GM20000 (cell line): Measurements from ENCODE around the gene CMSS1.

Source experiments
- DNase-seq: peaks from one replicate; pipeline ENCODE4 v3.0.0; 2012; ENCODE audit warnings: low spot score
- TF ChIP-seq, protein P1 (sequence below): IDR thresholded peaks from 2 replicates; pipeline ENCODE4 v1.5.1; 2012; ENCODE audit warnings: mild to moderate bottlenecking, control low read depth; ENCODE audit errors: extremely low read depth, missing control alignments

The CMSS1 gene

GRCh38 chr3:99861216-99861615, 43.6 kb downstream of the CMSS1 start:
- DNase-seq, result no peak
- TF ChIP-seq, protein P1, sequence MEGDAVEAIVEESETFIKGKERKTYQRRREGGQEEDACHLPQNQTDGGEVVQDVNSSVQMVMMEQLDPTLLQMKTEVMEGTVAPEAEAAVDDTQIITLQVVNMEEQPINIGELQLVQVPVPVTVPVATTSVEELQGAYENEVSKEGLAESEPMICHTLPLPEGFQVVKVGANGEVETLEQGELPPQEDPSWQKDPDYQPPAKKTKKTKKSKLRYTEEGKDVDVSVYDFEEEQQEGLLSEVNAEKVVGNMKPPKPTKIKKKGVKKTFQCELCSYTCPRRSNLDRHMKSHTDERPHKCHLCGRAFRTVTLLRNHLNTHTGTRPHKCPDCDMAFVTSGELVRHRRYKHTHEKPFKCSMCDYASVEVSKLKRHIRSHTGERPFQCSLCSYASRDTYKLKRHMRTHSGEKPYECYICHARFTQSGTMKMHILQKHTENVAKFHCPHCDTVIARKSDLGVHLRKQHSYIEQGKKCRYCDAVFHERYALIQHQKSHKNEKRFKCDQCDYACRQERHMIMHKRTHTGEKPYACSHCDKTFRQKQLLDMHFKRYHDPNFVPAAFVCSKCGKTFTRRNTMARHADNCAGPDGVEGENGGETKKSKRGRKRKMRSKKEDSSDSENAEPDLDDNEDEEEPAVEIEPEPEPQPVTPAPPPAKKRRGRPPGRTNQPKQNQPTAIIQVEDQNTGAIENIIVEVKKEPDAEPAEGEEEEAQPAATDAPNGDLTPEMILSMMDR, result no peak

DNA sequence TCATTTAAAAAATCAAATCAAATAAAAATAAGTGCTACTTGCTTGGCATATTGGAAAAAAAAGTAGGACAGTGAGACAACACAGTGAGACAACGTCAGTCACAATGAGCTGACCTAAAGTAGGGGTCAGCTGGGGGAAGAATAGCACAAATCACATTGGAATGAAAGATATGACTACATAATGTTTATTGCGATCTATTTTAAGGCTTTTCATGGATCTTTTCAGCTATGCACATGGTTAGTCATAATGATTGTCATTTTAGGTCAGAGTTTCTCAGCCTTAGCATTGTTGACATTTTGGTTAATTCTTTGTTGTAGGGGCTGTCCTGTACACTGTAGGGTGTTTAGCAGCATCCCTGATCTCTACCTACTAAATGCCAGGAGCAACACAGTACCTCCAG, 44.5 kb downstream of the CMSS1 start:
- TF ChIP-seq, protein P1, result no peak
- DNase-seq, result no peak

- TF ChIP-seq, protein P1, result no peak
- DNase-seq, result no peak
Observed at GRCh38 chr3:99863002-99863401, 45.3 kb downstream of the CMSS1 start.

GRCh38 chr3:99863588-99863987, 45.9 kb downstream of the CMSS1 start:
- DNase-seq, result no peak

DNA sequence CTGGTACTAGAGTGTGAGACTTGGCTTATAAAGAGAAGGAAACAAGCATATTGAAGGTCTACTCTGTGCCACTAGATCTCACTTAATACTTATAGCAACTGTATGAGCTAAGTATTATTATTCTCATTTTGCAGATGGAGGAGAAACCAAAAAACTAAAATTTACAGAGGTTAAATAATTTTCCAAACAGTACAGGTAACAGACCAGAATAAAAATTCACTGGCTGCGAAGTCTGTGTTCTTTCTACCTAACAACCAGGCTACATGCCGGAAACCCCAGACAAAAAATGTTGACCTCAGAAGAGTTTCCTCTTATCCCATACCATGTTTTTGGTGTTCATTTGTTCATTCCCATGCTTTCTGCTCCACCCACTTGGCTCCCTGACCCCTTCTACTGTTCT, 46.6 kb downstream of the CMSS1 start:
- DNase-seq, result no peak

More at GRCh38 chr3:99863588-99863987, 45.9 kb downstream of the CMSS1 start:
- TF ChIP-seq, protein P1, result no peak

DNA sequence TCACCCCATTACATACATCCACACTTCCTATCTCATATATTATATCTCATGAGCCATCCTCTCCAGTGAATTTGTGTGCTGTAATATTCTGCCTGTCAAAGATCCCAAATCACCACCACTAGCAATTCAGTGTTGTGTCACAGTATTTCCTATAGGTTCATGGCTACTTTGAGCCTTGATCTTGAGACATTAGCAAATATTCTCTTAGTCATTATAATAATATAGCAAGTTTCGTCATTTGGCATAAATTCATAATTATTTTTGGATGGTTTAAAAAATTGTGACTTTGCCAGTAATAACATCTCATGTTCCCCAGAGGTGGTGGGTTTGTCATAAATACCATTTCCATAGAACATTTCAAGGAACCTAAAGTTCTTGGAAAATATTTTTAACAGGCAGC, 47.7 kb downstream of the CMSS1 start:
- TF ChIP-seq, protein P1, result no peak
- no peak for DNase-seq

More for the DNA sequence above, 46.6 kb downstream of the CMSS1 start:
- TF ChIP-seq, protein P1, result no peak

DNA sequence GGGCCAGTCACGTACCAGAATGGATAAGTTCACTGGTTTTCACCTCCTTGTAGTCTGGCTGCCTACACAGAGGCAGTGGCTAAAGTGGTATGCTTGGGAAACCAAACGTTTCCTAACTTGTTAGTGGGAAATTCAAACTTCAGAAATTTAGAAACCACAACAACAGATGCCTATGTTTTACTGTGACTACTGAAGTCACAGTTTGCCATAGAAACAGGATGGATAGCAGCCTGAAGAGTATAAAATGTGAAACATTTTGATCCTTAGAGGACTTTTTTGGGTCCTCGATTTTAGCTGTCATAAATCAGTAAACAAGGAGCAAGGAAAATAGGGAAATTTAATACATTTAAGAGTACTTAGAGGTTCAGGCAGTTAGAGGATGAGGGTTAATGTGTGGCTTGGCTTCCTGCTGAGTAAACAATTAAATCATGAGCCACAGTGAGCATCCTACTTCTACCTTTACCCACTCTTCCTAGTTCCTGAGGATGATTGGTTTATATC, 48.6 kb downstream of the CMSS1 start:
- no peak for DNase-seq

More for the DNA sequence above, 48.6 kb downstream of the CMSS1 start:
- TF ChIP-seq, protein P1, result no peak
